Keratinocyte (primary cell): ENCODE results near the gene TAF11L13. TPM values are rescaled to one million over a fixed set of nuclear protein-coding genes. Genes with fewer than 3 reads are reported as not detected.
"Not testable (repeated sequence)": the region's sequence is repeated elsewhere in the genome, so short reads cannot be mapped to it uniquely, and the experiment has no call there.

Experiments used
- DNase-seq: peaks from one replicate; pipeline ENCODE4 v3.0.0-alpha.2; 2011; ENCODE audit warnings: low read depth, missing footprints, low spot score
- FAIRE-seq: peaks from 2 replicates; lab custom pipeline; 2011; peaks lifted over from hg19 to GRCh38; lab: Jason Lieb, UNC
- H2AFZ ChIP-seq: 2 replicates; pipeline ENCODE4 v1.6.0; 2012; ENCODE audit warnings: low read length, control low read depth, inconsistent platforms; ENCODE audit not compliant: control insufficient read depth
- H3K27ac ChIP-seq: 2 replicates; pipeline ENCODE4 v1.5.1; 2011; ENCODE audit warnings: low read length; ENCODE audit not compliant: control insufficient read depth, insufficient read depth
- H3K27me3 ChIP-seq: 3 replicates; pipeline ENCODE4 v1.6.0; 2011; ENCODE audit warnings: low read length; ENCODE audit not compliant: control insufficient read depth, insufficient read depth; ENCODE audit errors: extremely low read depth
- H3K36me3 ChIP-seq, 2 experiments: 2 replicates in 1 of 2; 3 replicates in 1 of 2; pipeline ENCODE4 v1.5.1; 2011; ENCODE audit warnings: low read length in 2 of 2, mild to moderate bottlenecking in 1 of 2; ENCODE audit not compliant: control insufficient read depth in 2 of 2, insufficient read depth in 2 of 2; ENCODE audit errors: extremely low read depth in 1 of 2
- H3K4me1 ChIP-seq: 3 replicates; pipeline ENCODE4 v1.5.1; 2011; ENCODE audit warnings: low read length; ENCODE audit not compliant: control insufficient read depth, insufficient read depth; ENCODE audit errors: extremely low read depth
- H3K4me2 ChIP-seq: 3 replicates; pipeline ENCODE4 v1.6.0; 2011; ENCODE audit warnings: low read depth, low read length; ENCODE audit not compliant: control insufficient read depth, insufficient read depth; ENCODE audit errors: extremely low read depth
- H3K4me3 ChIP-seq, 3 experiments: fragments of 200-600 bp in 1 of 3; sonication (generic) in 1 of 3; 2 replicates in 2 of 3; 3 replicates in 1 of 3; pipeline ENCODE4 v1.5.1; 2011 to 2016; ENCODE audit warnings: low read length in 3 of 3, mild to moderate bottlenecking in 3 of 3, control low read depth in 2 of 3, inconsistent platforms in 1 of 3, low read depth in 1 of 3, mixed read lengths in 1 of 3, mixed run types in 1 of 3, moderate library complexity in 1 of 3; ENCODE audit not compliant: control insufficient read depth in 2 of 3, insufficient read depth in 2 of 3; ENCODE audit errors: extremely low read depth in 1 of 3
- H3K79me2 ChIP-seq: 2 replicates; pipeline ENCODE4 v1.6.0; 2012; ENCODE audit warnings: low read length; ENCODE audit not compliant: control insufficient read depth, insufficient read depth
- H3K9ac ChIP-seq: 3 replicates; pipeline ENCODE4 v1.6.0; 2011; ENCODE audit warnings: low read length; ENCODE audit not compliant: control insufficient read depth, insufficient read depth; ENCODE audit errors: extremely low read depth
- H3K9me1 ChIP-seq: 3 replicates; pipeline ENCODE4 v1.6.0; 2011; ENCODE audit warnings: low read length; ENCODE audit not compliant: control insufficient read depth, insufficient read depth; ENCODE audit errors: extremely low read depth
- H3K9me3 ChIP-seq: 2 replicates; pipeline ENCODE4 v1.5.1; 2012; ENCODE audit warnings: low read depth, low read length; ENCODE audit not compliant: control insufficient read depth
- H4K20me1 ChIP-seq: 3 replicates; pipeline ENCODE4 v1.6.0; 2011; ENCODE audit warnings: low read length; ENCODE audit not compliant: control insufficient read depth, insufficient read depth; ENCODE audit errors: extremely low read depth
- CTCF ChIP-seq, 3 experiments: IDR thresholded peaks in 1 of 3; conservative IDR thresholded peaks in 1 of 3; optimal IDR thresholded peaks in 1 of 3; 2 replicates in 2 of 3; 3 replicates in 1 of 3; pipeline versions ENCODE3 to v1.5.1; 2011; ENCODE audit warnings: low read length in 3 of 3, mild to moderate bottlenecking in 3 of 3, moderate library complexity in 2 of 3, control low read depth in 1 of 3, inconsistent platforms in 1 of 3; ENCODE audit not compliant: insufficient read depth in 2 of 3; ENCODE audit errors: extremely low read depth in 1 of 3
- EZH2 ChIP-seq: IDR thresholded peaks from one replicate; pipeline ENCODE4 v1.6.1; 2012; ENCODE audit warnings: inconsistent platforms, mild to moderate bottlenecking, low read length, moderate library complexity
- dilution Hi-C: fragments of 300-500 bp; cut with MboI; formaldehyde crosslinking; loops from one replicate; pipeline ENCODE4 v1.7.0; 2020; ENCODE audit warnings: low sequenced_read_pairs; ENCODE audit not compliant: extremely low pct_ligation_motif_present
- polyA plus RNA-seq, 5 experiments: library from polyadenylated mRNA; depleted of rRNA in 3 of 5; stranded (reverse) in 3 of 5; stranded (forward) in 1 of 5; unstranded in 1 of 5; fragments of >200 nt; gene quantifications; 1 replicate in 1 of 5; 2 replicates in 3 of 5; 3 replicates in 1 of 5; pipeline versions ENCODE4 v1.2.1 to v1.2.3, GENCODE V29; 2011 to 2012; ENCODE audit warnings: missing spikeins in 2 of 5, low read depth in 1 of 5, low replicate concordance in 1 of 5

The TAF11L13 gene
- polyA plus RNA-seq, 1 donor (not counting 4 experiments of a cell fraction or from before 2014, with no cell fraction given), result not detected

GRCh38 chr5:17634160-17634559, 2.3 kb downstream of the TAF11L13 start, which contains the start of gene TAF11L14:
TAF11L14 (plus strand) TSS chr5:17634460.
- TF ChIP-seq EZH2 (no peak), CTCF (optimal IDR thresholded peaks at IDR 0.05 in 1 of 3, IDR thresholded peaks at IDR 0.05 in 1 of 3, conservative IDR thresholded peaks at IDR 0.05 in 1 of 3; ENCODE audit: extremely low read depth in 1 of 3, insufficient read depth in 2 of 3, low read length in 3 of 3) (no peak)
- Histone ChIP-seq H3K9me1 (no peaks in the 10 kb centered on the region), H3K27ac (no peak within 1 kb of the TSS), H3K4me2 (no peak within 1 kb of the TSS), H3K4me3 (no peak within 1 kb of the TSS), H3K9me3 (no peaks in the 10 kb centered on the region), H3K79me2 (no peaks in the 10 kb centered on the region), H2AFZ (no peak within 1 kb of the TSS), H3K4me1 (no peaks in the 10 kb centered on the region), H3K36me3 (no peaks in the 10 kb centered on the region), H4K20me1 (no peaks in the 10 kb centered on the region), H3K9ac (no peak within 1 kb of the TSS), H3K27me3 (no peaks in the 10 kb centered on the region)
- no peak for FAIRE-seq
- no peak for DNase-seq
- dilution Hi-C loops, result no loop called here

- H3K27me3 ChIP-seq, H3K4me2 ChIP-seq, dilution Hi-C loops, FAIRE-seq, H3K9me3 ChIP-seq, H3K4me1 ChIP-seq, H3K79me2 ChIP-seq, H3K9me1 ChIP-seq, H2AFZ ChIP-seq, H4K20me1 ChIP-seq, H3K4me3 ChIP-seq, H3K36me3 ChIP-seq, DNase-seq, H3K27ac ChIP-seq, H3K9ac ChIP-seq: not testable (repeated sequence)
Measured at GRCh38 chr5:17649232-17649631, 17.3 kb downstream of the TAF11L13 start.

- H3K4me1 ChIP-seq, H3K27me3 ChIP-seq, H2AFZ ChIP-seq, dilution Hi-C loops, H3K79me2 ChIP-seq, H3K27ac ChIP-seq, DNase-seq, H3K4me2 ChIP-seq, H3K9ac ChIP-seq, FAIRE-seq, H3K9me3 ChIP-seq, H4K20me1 ChIP-seq, H3K4me3 ChIP-seq, H3K36me3 ChIP-seq, H3K9me1 ChIP-seq: not testable (repeated sequence)
Measured at GRCh38 chr5:17655201-17655759, 23.4 kb downstream of the TAF11L13 start.
